ENCODE results near the gene DAP3. TPM values are rescaled to one million over a fixed set of nuclear protein-coding genes. Genes with fewer than 3 reads are reported as not detected.
"Not testable (repeated sequence)": the region's sequence is repeated elsewhere in the genome, so short reads cannot be mapped to it uniquely, and the experiment has no call there.

The DAP3 gene
- total RNA-seq, 4 donors from 2014 or later = 158 to 204 (median 186) TPM

GRCh38 chr1:155680531-155680930 lies 8.4 kb upstream of the DAP3 start:
- intact Hi-C loops (cut with DNase I; ENCODE audit: low total_unique reads) (loop anchor here (10.0 kb wide), 1 partner anchor 254 kb away; the partner anchor contains the start of gene KHDC4), in situ Hi-C loops (cut with MboI; ENCODE audit: low sequenced_read_pairs in 4 of 4) (no loop called here)
- ATAC-seq (no peak), DNase-seq (no peak)
- H3K4me1 ChIP-seq = peaks cover 33 to 39% of the 10 kb centered on the region in 2 donors
- no peak overlapping the region for H3K4me3 ChIP-seq
- no peak for TF ChIP-seq CTCF (IDR thresholded peaks at IDR 0.05 in 4 of 5, conservative IDR thresholded peaks at IDR 0.05 in 1 of 5)
- TF ChIP-seq POLR2A (IDR thresholded peaks at IDR 0.05) = no peak
- no peaks in the 10 kb centered on the region for H3K27me3 ChIP-seq
- no peak overlapping the region for H3K27ac ChIP-seq
- H3K9me3 ChIP-seq = no peaks in the 10 kb centered on the region
- H3K36me3 ChIP-seq = peaks cover 0 to 39% of the 10 kb centered on the region in 2 donors

GRCh38 chr1:155681776-155682175 lies 7.1 kb upstream of the DAP3 start:
- ATAC-seq = no peak
- H3K9me3 ChIP-seq = no peaks in the 10 kb centered on the region
- TF ChIP-seq POLR2A (IDR thresholded peaks at IDR 0.05) (no peak), CTCF (IDR thresholded peaks at IDR 0.05 in 4 of 5, conservative IDR thresholded peaks at IDR 0.05 in 1 of 5) (no peak)
- intact Hi-C loops (cut with DNase I; ENCODE audit: low total_unique reads) = loop anchor here (10.0 kb wide), 1 partner anchor 253 kb away; the partner anchor contains the start of gene KHDC4
- no peak for DNase-seq
- H3K27me3 ChIP-seq = no peaks in the 10 kb centered on the region
- no peak overlapping the region for H3K27ac ChIP-seq
- no peak overlapping the region for H3K4me3 ChIP-seq
- peaks cover 0 to 27% of the 10 kb centered on the region in 2 donors for H3K36me3 ChIP-seq
- peaks cover 39 to 50% of the 10 kb centered on the region in 2 donors for H3K4me1 ChIP-seq
- in situ Hi-C loops (cut with MboI; ENCODE audit: low sequenced_read_pairs in 4 of 4) = no loop called here

GRCh38 chr1:155687705-155688323 lies 1.1 kb upstream of the DAP3 start:
- H3K9me3 ChIP-seq; in situ Hi-C loops (cut with MboI; ENCODE audit: low sequenced_read_pairs in 4 of 4); H3K27me3 ChIP-seq: not testable (repeated sequence)
- ATAC-seq (peak; percentile 46 to 47), DNase-seq (peak; percentile 4 to 49)
- peaks cover 46 to 48% of the 10 kb centered on the region in 2 donors for H3K4me1 ChIP-seq
- H3K4me3 ChIP-seq = peak overlapping the region; percentile 78 to 99 (median 96)
- H3K27ac ChIP-seq = peak overlapping the region; percentile 94 to 99 (median 96)
- intact Hi-C loops (cut with DNase I; ENCODE audit: low total_unique reads) = loop anchor here (2.0 to 10.0 kb wide), 2 partner anchors 125 to 247 kb away; partner anchors contain the start of genes ASH1L and KHDC4
- H3K36me3 ChIP-seq = peaks cover 0 to 18% of the 10 kb centered on the region in 2 donors

GRCh38 chr1:155688324-155689080 lies 389 bp upstream of the DAP3 start, which contains the start of gene YY1AP1:
Gene YY1AP1 (minus strand): TSS chr1:155688774. CDS start chr1:155680436, 8,338 bp downstream.
- peaks cover 45 to 46% of the 10 kb centered on the region in 2 donors for H3K4me1 ChIP-seq
- intact Hi-C loops (cut with DNase I; ENCODE audit: low total_unique reads) = loop anchor here (2.0 to 10.0 kb wide), 2 partner anchors 126 to 246 kb away; partner anchors contain the start of genes ASH1L and KHDC4
- no peaks in the 10 kb centered on the region for H3K9me3 ChIP-seq
- ATAC-seq (peak; percentile 90 to 91), DNase-seq (peak; percentile 89 to 91)
- peak within 1 kb of the TSS; percentile 78 to 99 (median 96) for H3K4me3 ChIP-seq
- TF ChIP-seq POLR2A (IDR thresholded peaks at IDR 0.05) = peak; percentile 93 to 94
- TF ChIP-seq CTCF (IDR thresholded peaks at IDR 0.05 in 4 of 5, conservative IDR thresholded peaks at IDR 0.05 in 1 of 5) = peak in 3 of 5 experiments; percentile 14 to 29 (median 29)
- H3K36me3 ChIP-seq = peaks cover 0 to 18% of the 10 kb centered on the region in 2 donors
- H3K27me3 ChIP-seq = no peaks in the 10 kb centered on the region
- in situ Hi-C loops (cut with MboI; ENCODE audit: low sequenced_read_pairs in 4 of 4) = no loop called here
- peak within 1 kb of the TSS; percentile 94 to 99 (median 96) for H3K27ac ChIP-seq

All from gastrocnemius medialis (tissue), 4 donors.